GM19328 (cell line): ENCODE results near the gene ZRSR2.
"Not testable (repeated sequence)": the region's sequence is repeated elsewhere in the genome, so short reads cannot be mapped to it uniquely, and the experiment has no call there.

Source experiments
- ATAC-seq: cut with Tn5 transposase; IDR thresholded peaks from one replicate; pipeline ENCODE4 v1.9.1; 2021; ENCODE audit warnings: mild to moderate bottlenecking, moderate library complexity; ENCODE audit not compliant: unreplicated experiment

ZRSR2 gene

GRCh38 chrX:15797707-15798106 is 7.4 kb downstream of the ZRSR2 start:
- ATAC-seq: no peak

DNA sequence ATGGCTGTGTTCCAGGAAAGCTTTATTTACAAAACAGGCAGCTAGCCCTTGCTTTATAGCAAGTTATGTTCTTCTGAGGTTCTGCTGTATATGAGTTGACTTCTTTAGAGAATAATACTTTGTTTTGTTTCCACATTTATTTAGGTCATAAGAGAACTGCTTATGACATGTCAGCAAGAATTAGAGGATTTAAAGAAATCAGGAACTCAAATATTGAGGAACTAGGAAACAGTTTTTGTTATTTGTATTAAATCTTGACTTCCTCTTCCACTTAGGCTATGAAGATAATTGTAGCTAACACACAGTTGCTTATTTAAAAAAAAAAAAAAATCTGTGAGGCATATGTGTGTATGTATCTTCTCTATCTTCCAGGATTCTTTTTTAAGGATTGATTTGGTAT is 14.3 kb downstream of the ZRSR2 start:
- ATAC-seq: no peak

GRCh38 chrX:15808254-15808653 is 18.0 kb downstream of the ZRSR2 start:
- ATAC-seq: no peak

DNA sequence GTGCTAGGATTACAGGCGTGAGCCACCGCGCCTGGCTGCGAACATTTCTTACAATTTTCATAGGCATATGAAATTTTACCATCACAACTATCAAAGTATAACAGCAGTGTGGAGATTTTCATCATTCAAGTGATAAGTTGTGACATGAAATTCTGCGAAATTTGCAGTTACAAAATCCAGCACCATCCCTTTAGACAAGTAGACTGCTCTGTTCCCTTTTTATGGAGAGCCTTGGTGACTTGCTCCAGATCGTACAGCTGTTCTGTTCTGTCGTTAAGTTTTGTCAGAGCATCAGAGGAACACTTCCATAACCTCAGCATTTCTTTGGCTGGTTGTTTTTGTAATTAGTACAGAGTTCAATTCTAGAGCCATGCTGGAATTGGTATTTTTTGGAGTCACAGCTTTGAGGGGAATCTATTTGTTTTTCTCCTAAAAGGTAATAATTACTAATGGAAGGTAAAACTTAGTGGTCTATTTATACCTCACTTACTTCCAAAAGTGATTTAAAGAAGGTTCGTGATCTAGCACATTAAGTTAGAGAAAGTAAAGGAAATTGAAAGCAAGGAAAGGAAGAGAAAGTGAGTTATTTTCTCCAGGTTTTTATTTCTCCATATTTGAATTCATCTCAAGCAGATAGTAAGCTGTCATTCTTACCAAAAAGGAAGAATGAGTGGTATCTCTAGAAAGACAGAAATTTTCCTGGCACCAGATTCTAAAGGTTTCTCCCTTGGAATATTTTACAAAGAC is 22.1 kb downstream of the ZRSR2 start:
- ATAC-seq: no peak

GRCh38 chrX:15813416-15813815 is 23.1 kb downstream of the ZRSR2 start:
- ATAC-seq: no peak

DNA sequence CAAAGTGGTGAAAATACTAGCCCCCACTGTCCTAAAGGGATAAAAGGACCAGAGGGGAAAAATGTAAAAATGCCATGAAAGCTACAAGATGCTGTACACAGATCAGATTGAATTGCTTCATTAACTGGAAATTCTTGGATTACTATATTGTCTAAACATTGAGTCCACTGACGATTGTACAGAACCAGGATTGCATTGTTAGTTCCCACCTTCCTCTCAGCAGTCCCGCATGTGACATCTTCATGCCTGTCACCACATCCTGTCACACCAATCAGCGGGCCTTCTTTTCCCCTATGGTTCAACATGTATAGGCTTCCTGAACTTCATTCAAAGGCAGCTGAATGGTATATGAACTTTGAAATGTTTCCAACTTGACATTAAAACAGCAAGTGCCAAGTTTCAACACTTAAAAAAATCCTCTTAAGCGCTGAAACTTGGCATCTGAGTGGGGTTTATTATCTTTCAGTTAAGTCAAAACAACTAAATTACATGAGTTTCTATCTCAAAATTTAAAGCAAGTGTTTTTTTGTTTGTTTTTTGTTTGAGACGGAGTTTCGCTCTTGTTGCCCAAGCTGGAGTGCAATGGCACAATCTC is 24.6 kb downstream of the ZRSR2 start:
- no peak for ATAC-seq

DNA sequence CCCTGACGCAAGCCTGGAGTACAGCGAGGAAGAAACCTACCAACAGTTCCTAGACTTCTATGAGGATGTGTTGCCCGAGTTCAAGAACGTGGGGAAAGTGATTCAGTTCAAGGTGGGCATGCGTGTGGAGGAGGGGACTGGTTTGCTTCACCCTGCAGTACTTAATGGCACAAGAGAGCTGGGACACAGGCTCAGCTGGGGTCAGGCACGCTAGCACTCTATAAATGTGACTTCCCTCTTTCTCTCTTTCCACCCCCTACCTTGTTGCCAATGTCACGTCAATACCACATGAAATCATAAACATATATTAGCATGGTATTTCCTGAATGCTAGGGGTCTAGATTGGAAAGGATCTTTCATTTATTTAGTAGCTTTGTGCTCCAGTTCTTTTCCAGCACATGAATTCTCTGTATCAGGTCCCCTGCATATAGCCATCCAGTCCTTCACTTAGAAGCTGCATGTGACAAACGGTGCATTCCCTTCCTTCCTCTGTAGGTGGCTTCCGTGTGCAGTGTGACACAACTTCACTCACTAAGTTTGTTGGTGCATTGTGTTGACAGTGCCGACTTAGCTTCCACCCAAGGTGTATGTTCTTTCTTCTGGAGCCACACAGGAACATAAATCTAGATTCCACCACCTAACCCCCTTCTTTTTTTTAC is 25.6 kb downstream of the ZRSR2 start:
- peak; percentile 95 for ATAC-seq

GRCh38 chrX:15816438-15816809 is 26.1 kb downstream of the ZRSR2 start:
- no peak for ATAC-seq

GRCh38 chrX:15816886-15817285 is 26.6 kb downstream of the ZRSR2 start:
- no peak for ATAC-seq

DNA sequence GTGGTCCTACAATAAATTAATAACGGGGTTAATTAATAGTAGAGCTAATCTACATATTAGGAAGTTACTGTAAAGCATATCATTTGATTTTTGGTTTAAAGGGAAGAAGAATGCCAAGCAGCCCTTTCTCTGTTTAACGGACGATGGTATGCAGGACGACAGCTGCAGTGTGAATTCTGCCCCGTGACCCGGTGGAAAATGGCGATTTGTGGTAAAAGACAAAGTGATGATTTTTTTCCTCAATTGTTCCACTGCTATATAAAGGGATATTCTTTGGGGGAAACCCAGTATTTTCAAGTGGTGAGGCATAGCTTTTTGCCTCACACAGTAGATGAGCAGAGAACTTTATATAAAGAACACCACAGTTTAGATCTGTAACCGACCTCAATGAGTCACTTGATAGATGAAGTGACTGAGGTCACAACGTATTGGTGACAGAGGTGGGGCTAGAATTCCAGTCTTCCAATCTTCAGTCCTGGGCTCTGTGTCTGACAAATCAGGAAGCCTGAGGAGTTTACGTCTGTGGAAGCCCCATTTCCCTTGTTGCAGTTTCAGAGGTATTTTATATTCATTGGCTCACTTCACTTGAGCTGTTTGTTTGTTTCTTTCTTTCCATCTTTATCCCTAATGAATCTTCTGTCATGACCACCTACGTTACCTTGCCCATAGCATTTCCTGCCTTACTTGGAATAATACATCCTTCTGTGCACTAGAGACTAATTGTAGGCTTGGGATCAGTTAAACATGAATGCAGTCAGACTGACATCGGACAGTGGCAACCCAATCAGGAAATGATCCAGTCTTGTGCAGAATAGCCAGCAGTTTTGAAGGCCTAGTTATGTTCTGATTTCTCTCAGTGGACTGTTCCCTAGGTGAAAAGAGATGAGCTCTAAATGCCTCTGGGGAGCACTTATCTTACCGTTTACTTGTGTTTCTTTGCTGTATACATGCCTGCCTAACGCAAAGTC is 30.1 kb downstream of the ZRSR2 start:
- no peak for ATAC-seq

DNA sequence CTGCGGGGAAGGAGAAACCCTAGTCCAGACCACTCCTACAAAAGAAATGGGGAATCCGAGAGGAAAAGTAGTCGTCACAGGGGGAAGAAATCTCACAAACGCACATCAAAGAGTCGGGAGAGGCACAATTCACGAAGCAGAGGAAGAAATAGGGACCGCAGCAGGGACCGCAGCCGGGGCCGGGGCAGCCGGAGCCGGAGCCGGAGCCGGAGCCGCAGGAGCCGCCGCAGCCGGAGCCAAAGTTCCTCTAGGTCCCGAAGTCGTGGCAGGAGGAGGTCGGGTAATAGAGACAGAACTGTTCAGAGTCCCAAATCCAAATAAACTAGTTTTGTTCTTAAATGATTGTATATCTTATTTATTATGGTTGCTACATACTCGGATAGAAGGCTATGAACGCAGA is 32.6 kb downstream of the ZRSR2 start:
- no peak for ATAC-seq

DNA sequence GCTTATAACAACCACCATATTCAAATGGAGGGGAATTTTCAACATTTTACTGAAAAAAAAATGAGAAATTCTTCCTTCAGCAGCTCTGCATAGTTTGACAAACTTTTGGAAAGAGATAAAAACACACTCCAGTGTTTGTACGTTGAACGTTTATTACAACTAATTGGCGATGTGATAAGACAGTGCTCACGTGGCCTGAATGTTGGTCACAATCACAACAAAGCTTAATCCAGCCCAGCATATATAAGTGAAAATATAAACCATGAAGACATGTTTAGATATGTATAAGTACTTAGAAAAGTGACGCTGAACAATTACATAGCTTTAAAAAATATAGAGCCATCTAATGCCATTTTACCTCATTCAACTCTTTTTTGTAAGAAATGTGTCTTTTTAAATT is 35.7 kb downstream of the ZRSR2 start:
- no peak for ATAC-seq

DNA sequence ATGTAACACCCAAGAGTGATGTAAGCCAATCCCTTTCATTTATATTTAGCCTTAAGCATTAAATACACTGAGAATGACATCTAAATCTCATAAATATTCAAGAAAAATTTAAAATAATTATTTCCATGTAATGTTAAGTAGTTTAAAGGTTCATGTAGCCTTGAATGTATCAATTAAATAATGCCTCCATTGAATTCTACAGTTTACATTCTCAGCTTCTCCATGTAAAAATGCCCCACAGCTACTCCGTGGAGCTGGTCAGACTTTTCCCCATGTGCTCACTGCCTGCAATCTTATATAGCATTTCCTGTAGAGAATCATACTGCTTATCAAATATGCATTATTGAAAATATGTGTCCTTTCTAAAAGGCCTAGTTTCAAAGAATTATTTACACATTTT is 38.9 kb downstream of the ZRSR2 start:
- no peak for ATAC-seq

DNA sequence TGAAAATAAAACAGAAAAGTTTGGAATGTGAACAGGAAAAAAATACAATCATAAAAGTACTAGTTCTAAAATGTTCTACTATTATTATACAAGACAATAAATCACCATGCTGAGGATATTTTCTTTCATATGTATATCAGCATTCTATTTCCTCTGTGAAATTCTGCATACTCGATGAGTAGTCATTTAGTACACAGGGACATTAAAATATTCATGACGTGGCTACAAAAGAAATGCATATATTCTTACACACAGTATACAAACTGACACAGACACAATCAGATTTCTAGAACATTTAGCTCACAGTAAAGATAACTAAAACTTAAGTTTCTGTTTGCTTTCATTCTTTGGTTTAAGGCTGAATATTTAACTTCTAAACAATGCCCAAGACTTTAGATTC is 41.1 kb downstream of the ZRSR2 start:
- ATAC-seq: not testable (repeated sequence)

DNA sequence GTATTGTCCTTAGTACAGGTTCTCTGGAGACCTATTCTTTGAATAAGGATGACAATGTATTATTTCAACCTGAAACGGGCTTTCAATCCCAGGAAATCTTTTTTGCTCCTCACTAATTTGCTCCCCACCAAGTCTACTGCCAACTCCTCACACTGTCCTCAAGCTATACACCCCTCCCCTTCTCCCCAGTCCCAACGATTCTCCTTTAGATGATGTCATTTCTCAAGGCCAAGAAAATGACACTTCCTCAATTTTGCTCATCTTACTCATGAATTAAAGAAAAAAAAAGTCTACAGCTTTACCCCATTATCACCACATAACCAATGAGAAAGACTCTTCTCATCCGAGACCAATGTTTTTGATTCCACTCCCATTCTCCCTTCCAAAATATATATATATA is 43.8 kb downstream of the ZRSR2 start:
- no peak for ATAC-seq

DNA sequence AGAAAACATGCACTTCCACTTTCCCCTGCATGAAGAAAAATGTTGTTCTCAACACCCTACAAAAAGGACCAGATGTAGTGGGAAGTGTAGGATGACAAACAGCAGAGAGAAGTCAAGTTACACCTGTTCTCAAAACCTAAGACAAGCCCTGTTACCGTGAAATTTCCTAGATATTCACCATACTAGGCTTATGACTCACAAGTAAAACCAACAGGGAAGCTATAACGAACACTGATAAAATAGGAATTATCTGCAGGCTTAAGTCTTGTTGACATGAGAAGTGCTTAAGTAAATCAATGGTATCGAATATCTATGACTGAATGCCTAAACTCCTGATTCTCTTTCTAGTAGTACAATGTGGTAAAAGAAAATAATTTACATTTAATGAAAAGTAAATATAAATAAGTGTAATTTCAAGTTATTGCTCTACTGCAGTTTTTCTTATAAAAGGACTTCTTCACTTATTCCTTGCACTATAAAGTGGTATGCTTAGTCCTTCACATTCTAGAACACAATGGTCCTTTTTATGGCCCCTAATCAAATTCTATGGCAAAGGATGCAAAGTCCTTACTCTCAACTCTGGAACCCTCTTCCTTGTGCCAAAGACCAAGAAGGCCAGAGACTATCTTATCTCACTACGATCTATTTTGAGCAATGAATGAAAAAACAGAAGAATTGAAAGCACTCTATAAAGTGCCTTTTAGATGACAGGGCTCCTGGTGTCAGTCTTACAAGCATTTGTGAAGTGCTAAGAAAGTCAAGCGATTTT is 44.7 kb downstream of the ZRSR2 start:
- ATAC-seq: no peak

- no peak for ATAC-seq
These were observed 47.7 kb downstream of the ZRSR2 start for GRCh38 chrX:15838017-15838416.

DNA sequence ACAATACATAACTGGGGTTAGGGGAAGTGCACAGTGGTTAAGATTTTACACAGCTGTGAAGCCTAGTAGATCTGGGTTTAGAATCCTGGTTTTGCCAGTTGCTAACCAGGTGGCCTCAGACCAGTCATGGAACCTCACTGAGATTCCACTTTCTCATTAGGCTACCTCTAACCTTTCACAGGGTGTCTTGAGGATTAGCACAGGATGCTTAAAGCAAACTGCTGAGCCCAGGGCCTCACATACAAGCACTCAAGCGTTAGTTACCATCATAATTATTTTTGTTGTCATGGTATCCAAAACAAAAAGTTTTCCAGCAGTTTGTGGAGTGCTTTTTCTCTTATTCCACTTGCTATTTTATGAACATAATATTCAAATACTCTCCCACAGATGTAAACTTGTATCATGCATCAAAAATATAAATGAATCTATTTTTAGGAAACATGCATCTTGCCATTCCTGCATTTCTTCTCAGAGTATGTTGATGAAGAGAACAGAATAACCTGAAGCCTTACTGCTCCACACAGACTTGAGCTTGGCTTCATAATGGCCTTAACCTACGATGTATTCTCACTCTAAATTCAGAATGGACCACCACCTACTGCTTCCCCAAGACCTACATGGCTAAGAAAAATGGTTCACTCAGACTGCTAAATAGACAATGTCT is 51.7 kb downstream of the ZRSR2 start:
- no peak for ATAC-seq

- no peak for ATAC-seq
These were observed 53.7 kb downstream of the ZRSR2 start for GRCh38 chrX:15843960-15844359.

- ATAC-seq: no peak
These were observed 58.3 kb downstream of the ZRSR2 start for GRCh38 chrX:15848576-15848975.
